Measurements from ENCODE around the gene TULP1. TPM values are rescaled to one million over a fixed set of nuclear protein-coding genes. Genes with fewer than 3 reads are reported as not detected.

Gene TULP1
- total RNA-seq, 1 experiment from 2014 or later, result not detected

- Histone ChIP-seq H2AK5ac (ENCODE audit: insufficient read length, low read length) (no peak overlapping the region), H3K9me3 (ENCODE audit: control insufficient read depth, low read depth, low read length) (no peaks in the 10 kb centered on the region), H4K8ac (replicated peaks; ENCODE audit: insufficient read length, low read depth, low read length) (no peak overlapping the region), H2BK20ac (ENCODE audit: low read depth, low read length, poor library complexity, severe bottlenecking) (no peak overlapping the region), H3T11ph (ENCODE audit: low read length) (no peak overlapping the region), H3K79me2 (ENCODE audit: insufficient read depth, low read length) (no peaks in the 10 kb centered on the region), H4K20me1 (ENCODE audit: control insufficient read depth, insufficient read depth, insufficient read length) (no peaks in the 10 kb centered on the region), H3K18ac (ENCODE audit: insufficient read length, low read depth, low read length) (no peak overlapping the region), H3K56ac (ENCODE audit: insufficient read length, low read depth, low read length) (no peak overlapping the region), H3K4me1 (ENCODE audit: insufficient read depth, low read length) (no peaks in the 10 kb centered on the region), H2BK12ac (ENCODE audit: insufficient read length, low read depth, low read length) (no peak overlapping the region), H2BK5ac (ENCODE audit: insufficient read length, low read length) (no peak overlapping the region), H3K4me2 (ENCODE audit: insufficient read depth, insufficient read length, low read length) (no peak overlapping the region), H4K5ac (ENCODE audit: insufficient read length, low read depth, low read length) (no peak overlapping the region), H3K27ac (ENCODE audit: insufficient read length, low read depth, low read length) (no peak overlapping the region), H3K23me2 (ENCODE audit: insufficient read length, low read depth, low read length, poor library complexity, severe bottlenecking) (no peaks in the 10 kb centered on the region), H2AFZ (ENCODE audit: low read length) (no peak overlapping the region), H3K23ac (ENCODE audit: insufficient read length, low read depth, low read length) (no peak overlapping the region), H3K27me3 (ENCODE audit: insufficient read depth, low read length) (no peaks in the 10 kb centered on the region), H3K9ac (ENCODE audit: extremely low read depth, insufficient read length, low read length) (no peak overlapping the region), H3K79me1 (ENCODE audit: insufficient read depth, low read depth, low read length, poor library complexity, severe bottlenecking) (no peaks in the 10 kb centered on the region), H3K14ac (ENCODE audit: insufficient read depth, low read length) (no peak overlapping the region; the same call in 1 of the 2 replicates), H3K4ac (ENCODE audit: low read depth, low read length) (no peak overlapping the region), H2BK120ac (ENCODE audit: low read depth, low read length, poor library complexity, severe bottlenecking) (no peak overlapping the region), H4K91ac (ENCODE audit: insufficient read length, low read depth, low read length) (no peak overlapping the region), H2BK15ac (ENCODE audit: low read depth, low read length) (no peak overlapping the region)
- H3K27ac Mint-ChIP-seq, result no peak overlapping the region; a peak in 2 of 7 replicates
- no peaks in the 10 kb centered on the region; a peak in 1 of 7 replicates for H3K36me3 Mint-ChIP-seq (ENCODE audit: insufficient read depth in 1 of 3, low read depth in 3 of 3)
- no peak for TF ChIP-seq CTCF (conservative IDR thresholded peaks at IDR 0.05)
- H3K27me3 Mint-ChIP-seq (ENCODE audit: low read depth), result peaks cover 6% of the 10 kb centered on the region
- H3K4me1 Mint-ChIP-seq, result peaks cover 15 to 17% of the 10 kb centered on the region in 2 experiments
- DNase-seq, result no peak
- no peak overlapping the region; a peak in 1 of 5 replicates for H3K4me3 Mint-ChIP-seq
- peaks cover 0 to 2% of the 10 kb centered on the region in 2 experiments; a peak in 2 of 5 replicates for H3K9me3 Mint-ChIP-seq
- WGBS (ENCODE audit: extremely low coverage, insufficient read length, low lambda C conversion rate), result no CpG with 5 or more reads among the region's 9 CpGs
Observed at GRCh38 chr6:35519313-35520015, 6.8 kb upstream of the TULP1 start.
